ENCODE measurements around the gene SNX21. TPM values are rescaled to one million over a fixed set of nuclear protein-coding genes. Genes with fewer than 3 reads are reported as not detected.
"Not testable (repeated sequence)": the region's sequence is repeated elsewhere in the genome, so short reads cannot be mapped to it uniquely, and the experiment has no call there.

SNX21 gene
- total and polyA plus RNA-seq, 4 donors = 14.9 to 117 (median 47.0) TPM

DNA sequence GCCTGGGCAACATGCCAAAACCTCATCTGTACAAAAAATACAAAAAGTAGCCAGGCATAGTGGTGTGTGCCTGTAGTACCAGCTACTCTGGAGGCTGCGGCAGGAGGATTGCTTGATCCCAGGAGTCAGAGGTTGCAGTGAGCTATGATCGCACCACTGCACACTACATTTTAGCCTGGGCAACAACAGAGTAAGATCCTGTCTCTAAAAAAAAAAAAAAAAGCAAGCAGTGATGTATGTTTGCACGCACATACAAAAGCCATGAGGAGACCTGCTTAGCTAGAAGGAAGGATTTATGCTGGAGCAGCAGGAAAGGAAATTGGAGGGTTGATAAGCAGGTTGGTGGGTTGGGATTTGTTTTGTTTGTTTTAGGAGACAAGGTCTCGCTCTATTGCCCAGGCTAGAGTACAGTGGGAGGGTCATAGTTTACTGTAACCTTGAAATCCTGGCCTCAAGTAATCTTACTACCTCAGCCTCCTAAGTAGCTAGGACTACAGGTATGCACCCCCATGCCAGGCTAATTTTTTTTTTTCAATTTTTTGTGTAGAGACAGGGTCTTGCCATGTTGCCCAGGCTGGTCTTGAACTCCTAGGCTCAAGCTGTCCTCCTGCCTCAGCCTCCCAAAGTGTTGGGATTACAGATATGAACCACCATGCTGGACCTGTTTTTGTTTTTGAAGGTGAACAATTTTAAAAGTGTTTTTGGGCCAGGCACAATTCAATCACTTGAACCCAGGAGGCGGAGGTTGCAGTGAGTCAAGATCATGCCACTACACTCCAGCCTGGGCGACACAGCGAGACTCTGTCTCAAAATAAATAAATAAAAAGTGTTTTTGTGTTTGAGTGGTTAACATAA lies 27.8 kb downstream of the SNX21 start:
- ATAC-seq (ENCODE audit: low FRiP score) (no peak), DNase-seq (no peak)
- WGBS, 2 donors = 85 to 86% methylated on average over 7 of the region's 7 CpGs
- H3K4me3 ChIP-seq (ENCODE audit: low read length in 2 of 2) = no peak overlapping the region
- no peaks in the 10 kb centered on the region for H3K9me3 ChIP-seq (ENCODE audit: control insufficient read depth, low read length)
- intact Hi-C loops (cut with DNase I) = no loop called here
- no peak overlapping the region for H3K27ac ChIP-seq (ENCODE audit: low read depth in 1 of 2, low read length in 2 of 2)
- H3K4me1 ChIP-seq (ENCODE audit: control insufficient read depth in 1 of 2, insufficient read depth in 2 of 2, low read length in 2 of 2) = no peaks in the 10 kb centered on the region
- H3K36me3 ChIP-seq (ENCODE audit: control insufficient read depth in 1 of 2, insufficient read depth in 2 of 2, low read length in 1 of 2) = no peaks in the 10 kb centered on the region
- no peaks in the 10 kb centered on the region for H3K27me3 ChIP-seq (ENCODE audit: control insufficient read depth in 1 of 2, insufficient read depth in 2 of 2, low read length in 1 of 2)

DNA sequence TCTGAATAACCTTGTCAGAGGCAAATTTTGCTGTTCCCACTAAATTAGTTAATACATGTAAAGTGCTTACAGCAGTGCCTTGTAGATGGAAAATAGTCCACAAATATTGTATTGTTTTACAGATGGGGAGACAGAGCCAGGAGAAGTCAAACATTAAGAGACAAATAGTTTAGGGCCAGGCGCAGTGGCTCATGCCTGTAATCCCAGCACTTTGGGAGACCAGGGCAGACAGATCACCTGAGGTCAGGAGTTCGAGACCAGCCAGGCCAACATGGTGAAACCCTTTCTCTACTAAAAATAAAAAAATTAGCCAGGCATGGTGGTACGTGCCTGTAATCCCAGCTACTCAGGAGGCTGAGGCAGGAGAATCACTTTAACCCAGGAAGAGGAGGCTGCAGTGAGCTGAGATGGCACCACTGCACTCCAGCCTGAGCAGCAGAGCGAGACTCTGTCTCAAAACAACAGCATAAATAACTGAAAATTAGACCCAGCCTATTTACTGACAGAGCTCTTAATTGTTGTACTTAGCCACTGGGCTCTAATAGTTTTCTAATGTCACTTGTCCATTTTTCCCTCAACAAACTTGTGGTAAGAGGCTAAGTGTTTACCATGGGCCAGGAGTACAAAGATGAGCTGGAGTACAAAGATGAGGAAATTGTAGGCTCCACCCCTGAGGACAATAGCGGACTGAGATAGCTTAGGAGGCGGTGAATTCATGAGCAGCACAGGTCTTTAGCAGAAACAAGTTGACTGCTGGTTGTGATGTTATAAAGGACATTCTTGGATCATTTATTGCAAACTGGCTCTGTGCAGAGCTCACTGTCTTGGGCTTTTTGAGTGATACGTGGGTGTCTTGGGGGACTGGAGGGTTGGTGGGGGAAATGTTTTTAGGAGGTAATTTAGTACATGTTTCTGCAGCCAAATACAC lies 30.2 kb downstream of the SNX21 start:
- intact Hi-C loops (cut with DNase I) = no loop called here
- Histone ChIP-seq H3K9me3 (ENCODE audit: control insufficient read depth, low read length) (no peaks in the 10 kb centered on the region), H3K27me3 (ENCODE audit: control insufficient read depth in 1 of 2, insufficient read depth in 2 of 2, low read length in 1 of 2) (no peaks in the 10 kb centered on the region), H3K4me3 (ENCODE audit: low read length in 2 of 2) (no peak overlapping the region), H3K27ac (ENCODE audit: low read depth in 1 of 2, low read length in 2 of 2) (no peak overlapping the region), H3K36me3 (ENCODE audit: control insufficient read depth in 1 of 2, insufficient read depth in 2 of 2, low read length in 1 of 2) (no peaks in the 10 kb centered on the region), H3K4me1 (ENCODE audit: control insufficient read depth in 1 of 2, insufficient read depth in 2 of 2, low read length in 2 of 2) (no peaks in the 10 kb centered on the region)
- ATAC-seq (ENCODE audit: low FRiP score) (no peak), DNase-seq (no peak)
- WGBS, 2 donors = 88 to 91% methylated on average over 7 of the region's 7 CpGs

DNA sequence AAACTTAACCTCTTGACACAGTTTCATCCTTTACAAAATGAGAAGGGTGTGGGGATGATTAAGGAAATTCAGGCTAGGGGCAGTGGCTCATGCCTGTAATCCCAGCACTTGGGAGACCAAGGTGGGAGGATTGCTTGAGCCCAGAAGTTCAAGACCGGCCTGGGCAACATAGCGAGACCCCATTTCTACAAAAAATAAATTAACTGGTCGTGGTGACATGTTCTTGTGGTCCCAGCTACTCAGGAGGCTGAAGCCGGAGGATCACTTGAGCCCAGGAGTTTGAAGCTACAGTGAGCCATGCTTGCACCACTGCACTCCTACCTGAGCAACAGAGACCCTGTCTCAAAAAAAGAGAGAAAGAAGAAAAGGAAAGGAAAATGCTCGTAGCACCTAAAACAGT lies 32.9 kb downstream of the SNX21 start:
- no peaks in the 10 kb centered on the region for H3K4me1 ChIP-seq (ENCODE audit: control insufficient read depth in 1 of 2, insufficient read depth in 2 of 2, low read length in 2 of 2)
- no peaks in the 10 kb centered on the region for H3K9me3 ChIP-seq (ENCODE audit: control insufficient read depth, low read length)
- no peak overlapping the region for H3K4me3 ChIP-seq (ENCODE audit: low read length in 2 of 2)
- H3K27ac ChIP-seq (ENCODE audit: low read depth in 1 of 2, low read length in 2 of 2) = no peak overlapping the region
- no peaks in the 10 kb centered on the region for H3K27me3 ChIP-seq (ENCODE audit: control insufficient read depth in 1 of 2, insufficient read depth in 2 of 2, low read length in 1 of 2)
- WGBS, 2 donors = 95% methylated on average over 5 of the region's 5 CpGs
- intact Hi-C loops (cut with DNase I) = no loop called here
- no peak for ATAC-seq (ENCODE audit: low FRiP score)
- no peaks in the 10 kb centered on the region for H3K36me3 ChIP-seq (ENCODE audit: control insufficient read depth in 1 of 2, insufficient read depth in 2 of 2, low read length in 1 of 2)
- no peak for DNase-seq

DNA sequence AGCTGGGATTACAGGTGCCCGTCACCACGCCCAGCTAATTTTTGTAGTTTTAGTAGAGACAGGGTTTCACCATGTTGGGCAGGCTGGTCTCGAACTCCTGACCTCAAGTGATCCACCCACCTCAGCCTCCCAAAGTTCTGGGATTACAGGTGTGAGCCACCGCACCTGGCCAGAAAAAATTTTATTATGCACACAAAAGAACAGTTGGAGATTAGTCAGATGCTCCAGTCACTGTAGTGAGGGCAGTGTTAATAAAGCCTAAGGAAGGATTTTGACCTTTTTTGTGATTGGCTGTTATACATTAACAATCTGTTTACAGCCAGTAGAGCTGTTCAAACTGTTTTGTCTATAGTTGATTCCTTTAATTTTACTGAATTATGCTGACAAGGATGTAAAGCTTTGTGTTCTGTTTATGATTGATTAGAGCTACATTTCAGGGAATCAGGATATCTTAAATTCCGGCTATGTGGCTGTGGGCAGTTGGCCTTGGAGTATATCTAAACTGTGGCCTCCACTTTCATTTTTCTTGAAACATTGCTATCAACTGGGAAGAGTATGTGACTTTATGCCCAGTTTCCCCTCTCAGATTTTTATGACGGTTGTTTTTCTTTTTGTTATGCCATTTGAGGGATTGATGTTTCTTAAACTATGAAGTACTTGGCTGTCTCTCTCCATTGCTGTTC lies 33.7 kb downstream of the SNX21 start:
- DNase-seq = no peak
- Histone ChIP-seq H3K36me3 (ENCODE audit: control insufficient read depth in 1 of 2, insufficient read depth in 2 of 2, low read length in 1 of 2) (no peaks in the 10 kb centered on the region), H3K9me3 (ENCODE audit: control insufficient read depth, low read length) (no peaks in the 10 kb centered on the region), H3K27ac (ENCODE audit: low read depth in 1 of 2, low read length in 2 of 2) (no peak overlapping the region), H3K4me3 (ENCODE audit: low read length in 2 of 2) (no peak overlapping the region), H3K27me3 (ENCODE audit: control insufficient read depth in 1 of 2, insufficient read depth in 2 of 2, low read length in 1 of 2) (no peaks in the 10 kb centered on the region), H3K4me1 (ENCODE audit: control insufficient read depth in 1 of 2, insufficient read depth in 2 of 2, low read length in 2 of 2) (no peaks in the 10 kb centered on the region)
- intact Hi-C loops (cut with DNase I) = no loop called here
- 81 to 82% methylated on average over 6 of the region's 6 CpGs for WGBS, 2 donors
- ATAC-seq (ENCODE audit: low FRiP score) = no peak

DNA sequence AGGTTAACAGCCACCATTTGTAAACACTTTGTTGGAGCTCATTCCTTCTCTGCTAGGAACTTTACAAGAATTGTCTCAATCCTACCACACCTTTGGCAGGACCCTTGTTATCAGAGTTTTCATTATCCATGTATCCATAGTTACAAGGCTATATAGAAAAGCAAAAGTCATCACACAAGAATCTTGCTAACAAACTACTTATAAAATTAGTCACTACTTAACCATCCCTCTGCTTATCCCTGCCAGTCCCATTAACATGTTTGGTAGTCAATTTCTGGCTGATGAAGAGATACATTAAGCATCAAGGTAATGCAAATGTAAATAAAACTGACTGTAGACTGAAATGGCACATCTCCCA lies 34.2 kb downstream of the SNX21 start:
- Histone ChIP-seq H3K27me3 (ENCODE audit: control insufficient read depth in 1 of 2, insufficient read depth in 2 of 2, low read length in 1 of 2) (no peaks in the 10 kb centered on the region), H3K36me3 (ENCODE audit: control insufficient read depth in 1 of 2, insufficient read depth in 2 of 2, low read length in 1 of 2) (no peaks in the 10 kb centered on the region), H3K4me1 (ENCODE audit: control insufficient read depth in 1 of 2, insufficient read depth in 2 of 2, low read length in 2 of 2) (no peaks in the 10 kb centered on the region), H3K27ac (ENCODE audit: low read depth in 1 of 2, low read length in 2 of 2) (no peak overlapping the region), H3K9me3 (ENCODE audit: control insufficient read depth, low read length) (no peaks in the 10 kb centered on the region), H3K4me3 (ENCODE audit: low read length in 2 of 2) (no peak overlapping the region)
- DNase-seq (no peak), ATAC-seq (ENCODE audit: low FRiP score) (no peak)
- intact Hi-C loops (cut with DNase I) = no loop called here

DNA sequence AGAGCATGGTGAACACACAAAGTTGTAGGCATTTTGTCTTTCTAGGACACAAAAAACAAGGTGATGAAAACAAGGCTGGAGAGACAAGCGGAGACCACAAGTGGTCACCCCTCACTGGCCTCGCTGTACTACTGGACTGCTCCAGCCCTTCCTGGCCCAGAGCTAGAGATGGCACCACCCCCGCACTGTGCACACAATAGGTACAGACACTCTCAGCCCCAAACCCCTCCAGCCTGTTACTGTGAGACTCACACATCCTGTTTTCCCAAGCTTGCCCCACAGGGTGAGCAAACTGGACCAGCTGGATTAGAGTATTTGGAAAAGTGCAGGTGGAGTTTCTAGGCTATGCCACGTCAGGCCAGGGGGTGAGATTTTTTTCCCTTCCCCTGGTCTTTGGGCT lies 39.0 kb downstream of the SNX21 start:
- 87 to 88% methylated on average over 4 of the region's 4 CpGs for WGBS, 2 donors
- peaks cover 0 to 8% of the 10 kb centered on the region in 2 donors for H3K36me3 ChIP-seq (ENCODE audit: control insufficient read depth in 1 of 2, insufficient read depth in 2 of 2, low read length in 1 of 2)
- intact Hi-C loops (cut with DNase I) = no loop called here
- no peak overlapping the region for H3K27ac ChIP-seq (ENCODE audit: low read depth in 1 of 2, low read length in 2 of 2)
- ATAC-seq (ENCODE audit: low FRiP score) (no peak), DNase-seq (no peak)
- H3K9me3 ChIP-seq (ENCODE audit: control insufficient read depth, low read length) = no peaks in the 10 kb centered on the region
- no peaks in the 10 kb centered on the region for H3K4me1 ChIP-seq (ENCODE audit: control insufficient read depth in 1 of 2, insufficient read depth in 2 of 2, low read length in 2 of 2)
- H3K27me3 ChIP-seq (ENCODE audit: control insufficient read depth in 1 of 2, insufficient read depth in 2 of 2, low read length in 1 of 2) = no peaks in the 10 kb centered on the region
- no peak overlapping the region for H3K4me3 ChIP-seq (ENCODE audit: low read length in 2 of 2)

DNA sequence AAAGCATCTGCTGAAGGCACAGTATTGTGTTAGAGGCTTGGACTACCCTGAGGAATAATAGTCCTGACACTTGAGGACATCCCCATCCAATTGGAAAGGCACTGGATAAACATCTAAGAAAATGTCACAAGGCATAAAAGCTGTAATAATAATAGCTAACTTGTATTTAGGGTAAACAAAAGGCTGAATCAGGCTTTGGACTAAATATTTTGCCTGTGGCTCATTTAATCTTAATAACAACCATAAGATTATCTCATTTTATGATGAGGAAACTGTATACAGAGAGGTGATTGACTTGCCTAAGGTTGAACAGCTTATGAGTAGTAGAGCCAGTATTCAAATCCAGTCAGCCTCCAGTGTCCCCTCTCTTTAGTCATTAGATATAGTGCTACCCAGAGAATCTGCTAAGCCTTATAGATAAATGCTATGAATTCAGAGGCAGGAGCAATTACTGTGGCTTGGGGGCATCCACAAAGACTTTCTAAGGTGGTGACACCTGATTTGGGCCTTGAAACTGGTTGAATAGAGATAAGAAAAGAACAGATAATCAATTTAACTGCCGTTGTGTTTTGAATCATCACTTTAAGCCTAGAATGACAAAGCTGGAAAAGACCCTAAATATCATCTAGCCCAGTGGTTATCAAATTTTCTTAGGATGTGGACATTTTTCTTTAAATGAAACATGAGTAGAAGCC lies 40.0 kb downstream of the SNX21 start:
- Histone ChIP-seq H3K27ac (ENCODE audit: low read depth in 1 of 2, low read length in 2 of 2) (no peak overlapping the region), H3K27me3 (ENCODE audit: control insufficient read depth in 1 of 2, insufficient read depth in 2 of 2, low read length in 1 of 2) (no peaks in the 10 kb centered on the region), H3K4me3 (ENCODE audit: low read length in 2 of 2) (no peak overlapping the region), H3K36me3 (ENCODE audit: control insufficient read depth in 1 of 2, insufficient read depth in 2 of 2, low read length in 1 of 2) (peaks cover 0 to 10% of the 10 kb centered on the region in 2 donors), H3K9me3 (ENCODE audit: control insufficient read depth, low read length) (no peaks in the 10 kb centered on the region), H3K4me1 (ENCODE audit: control insufficient read depth in 1 of 2, insufficient read depth in 2 of 2, low read length in 2 of 2) (no peaks in the 10 kb centered on the region)
- ATAC-seq (ENCODE audit: low FRiP score) = no peak
- 71 to 89% methylated on average over 1 of the region's 1 CpG for WGBS, 2 donors
- intact Hi-C loops (cut with DNase I) = no loop called here
- DNase-seq = no peak

DNA sequence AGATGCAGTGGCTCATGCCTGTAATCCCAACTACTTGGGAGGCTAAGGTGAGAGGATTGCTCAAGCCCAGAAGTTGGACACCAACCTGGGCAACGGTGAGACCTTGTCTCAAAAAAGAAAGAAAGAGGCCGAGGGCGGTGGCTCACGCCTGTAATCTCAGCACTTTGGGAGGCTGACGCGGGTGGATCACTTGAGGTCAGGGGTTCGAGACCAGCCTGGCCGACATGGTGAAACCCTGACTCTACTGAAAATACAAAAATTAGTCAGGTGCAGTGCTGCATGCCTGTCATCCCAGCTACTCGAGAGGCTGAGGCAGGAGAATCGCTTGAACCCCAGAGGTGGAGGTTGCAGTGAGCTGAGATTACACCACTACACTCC lies 40.5 kb downstream of the SNX21 start:
- H3K27me3 ChIP-seq (ENCODE audit: control insufficient read depth in 1 of 2, insufficient read depth in 2 of 2, low read length in 1 of 2); H3K4me1 ChIP-seq (ENCODE audit: control insufficient read depth in 1 of 2, insufficient read depth in 2 of 2, low read length in 2 of 2); ATAC-seq (ENCODE audit: low FRiP score); DNase-seq; H3K9me3 ChIP-seq (ENCODE audit: control insufficient read depth, low read length); H3K4me3 ChIP-seq (ENCODE audit: low read length in 2 of 2); intact Hi-C loops (cut with DNase I); H3K27ac ChIP-seq (ENCODE audit: low read depth in 1 of 2, low read length in 2 of 2): not testable (repeated sequence)
- 95 to 98% methylated on average over 10 of the region's 10 CpGs for WGBS, 2 donors
- peaks cover 0 to 10% of the 10 kb centered on the region in 2 donors for H3K36me3 ChIP-seq (ENCODE audit: control insufficient read depth in 1 of 2, insufficient read depth in 2 of 2, low read length in 1 of 2)

All from aorta (tissue), 5 donors.